HG03066 (cell line): ENCODE results near the gene MYRF.

Experiments used
- ATAC-seq: cut with Tn5 transposase; IDR thresholded peaks from one replicate; pipeline ENCODE4 v1.9.1; 2021; ENCODE audit warnings: low read depth; ENCODE audit not compliant: unreplicated experiment

The MYRF gene

DNA sequence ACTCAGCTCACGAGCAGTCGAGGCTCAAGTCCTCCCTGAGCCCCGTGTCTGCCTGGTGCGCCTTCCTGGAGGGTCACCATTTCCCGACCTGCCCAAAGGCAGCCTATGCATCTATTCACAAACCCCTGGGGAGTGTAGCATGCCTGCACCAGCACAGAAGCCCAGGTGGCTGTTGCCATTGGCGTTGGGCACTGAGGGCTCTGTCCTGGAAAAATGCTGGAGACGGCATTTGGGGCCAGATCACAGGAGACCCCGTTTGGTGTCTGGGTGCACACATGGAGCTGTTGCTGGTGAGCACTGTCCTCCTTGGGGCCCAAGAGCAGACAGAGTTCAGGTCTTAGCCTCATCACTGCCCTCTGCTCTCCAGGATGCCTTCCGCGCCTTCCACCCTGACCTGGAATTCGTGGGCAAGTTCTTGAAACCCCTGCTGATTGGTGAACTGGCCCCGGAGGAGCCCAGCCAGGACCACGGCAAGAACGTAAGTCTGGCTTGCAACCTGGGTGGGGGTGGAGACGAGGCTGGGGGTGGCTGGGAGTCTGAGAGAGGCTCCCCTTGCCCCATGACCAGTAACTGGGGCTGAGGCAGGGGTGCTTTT lies 85.1 kb downstream of the MYRF start:
- ATAC-seq: no peak
